GM12872 (cell line): ENCODE results near the gene FHL2.

Experiments used
- CTCF ChIP-seq: IDR thresholded peaks from 3 replicates; pipeline ENCODE4 v1.5.1; 2011; ENCODE audit warnings: low read depth, mild to moderate bottlenecking, low read length, moderate library complexity; ENCODE audit not compliant: insufficient read depth

FHL2 gene

GRCh38 chr2:105385731-105386540 is 12.9 kb downstream of the FHL2 start:
- TF ChIP-seq CTCF: no peak

GRCh38 chr2:105384861-105385260 is 14.0 kb downstream of the FHL2 start:
- TF ChIP-seq CTCF: no peak

GRCh38 chr2:105384216-105384615 is 14.6 kb downstream of the FHL2 start:
- TF ChIP-seq CTCF: no peak

- TF ChIP-seq CTCF: no peak
Observed at GRCh38 chr2:105383432-105384166, 15.3 kb downstream of the FHL2 start.

- no peak for TF ChIP-seq CTCF
Observed at GRCh38 chr2:105382177-105382576, 16.7 kb downstream of the FHL2 start.

- TF ChIP-seq CTCF: no peak
Observed at GRCh38 chr2:105381101-105381668, 17.7 kb downstream of the FHL2 start.

GRCh38 chr2:105380432-105381100 is 18.3 kb downstream of the FHL2 start:
- TF ChIP-seq CTCF: no peak
